ENCODE measurements around the gene RNF144B.

DNA sequence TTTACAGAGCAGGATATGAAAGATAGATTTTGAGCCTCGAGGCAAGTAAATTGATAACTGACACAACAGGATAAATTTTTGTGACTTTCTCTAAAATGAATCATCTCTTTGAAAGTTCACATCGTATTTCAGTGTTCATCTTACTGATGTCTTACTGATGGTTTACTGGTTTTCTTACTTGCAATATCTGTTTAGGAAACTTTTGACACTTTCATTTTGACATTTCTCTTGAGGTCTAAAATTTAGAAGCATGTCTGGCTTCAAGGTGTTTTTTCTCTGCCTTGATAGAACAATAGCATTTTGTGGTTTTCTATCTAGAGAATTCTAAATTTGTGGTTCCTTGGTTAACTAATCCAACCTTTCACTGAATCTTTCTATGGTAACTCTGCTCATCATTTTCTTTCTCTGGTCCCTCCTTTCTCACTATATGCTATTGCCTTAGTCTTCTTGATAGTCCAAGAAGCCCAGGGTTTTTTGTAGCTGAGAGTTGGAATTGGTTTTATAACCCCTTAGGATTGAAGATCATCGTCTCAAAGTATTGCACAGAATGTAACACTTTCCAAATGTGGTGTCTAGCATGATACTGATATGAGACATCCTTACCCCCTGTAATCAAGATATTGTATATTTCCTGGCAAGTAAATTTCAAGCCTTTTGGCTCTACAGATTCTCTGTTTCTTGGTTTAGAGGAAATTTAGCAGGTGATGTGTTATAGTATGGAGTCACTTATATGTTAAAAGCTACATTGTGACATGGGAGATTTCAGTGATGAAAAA, 98.7 kb downstream of the RNF144B start:
- TF ChIP-seq CTCF (IDR thresholded peaks at IDR 0.05 in 8 of 11, conservative IDR thresholded peaks at IDR 0.05 in 3 of 11) (no peak), POLR2AphosphoS5 (IDR thresholded peaks at IDR 0.05) (no peak), POLR2A (IDR thresholded peaks at IDR 0.05) (no peak)

All from spleen (tissue), 7 donors.